Keratinocyte (primary cell): ENCODE results near the gene DOCK1.

Experiments
- EZH2 ChIP-seq: IDR thresholded peaks from one replicate; pipeline ENCODE4 v1.6.1; 2012; ENCODE audit warnings: inconsistent platforms, mild to moderate bottlenecking, low read length, moderate library complexity
- TF ChIP-seq, protein P1 (sequence below), 3 experiments: IDR thresholded peaks in 1 of 3; conservative IDR thresholded peaks in 1 of 3; optimal IDR thresholded peaks in 1 of 3; 2 replicates in 2 of 3; 3 replicates in 1 of 3; pipeline versions ENCODE3 to v1.5.1; 2011; ENCODE audit warnings: low read length in 3 of 3, mild to moderate bottlenecking in 3 of 3, moderate library complexity in 2 of 3, control low read depth in 1 of 3, inconsistent platforms in 1 of 3; ENCODE audit not compliant: insufficient read depth in 2 of 3; ENCODE audit errors: extremely low read depth in 1 of 3

DNA sequence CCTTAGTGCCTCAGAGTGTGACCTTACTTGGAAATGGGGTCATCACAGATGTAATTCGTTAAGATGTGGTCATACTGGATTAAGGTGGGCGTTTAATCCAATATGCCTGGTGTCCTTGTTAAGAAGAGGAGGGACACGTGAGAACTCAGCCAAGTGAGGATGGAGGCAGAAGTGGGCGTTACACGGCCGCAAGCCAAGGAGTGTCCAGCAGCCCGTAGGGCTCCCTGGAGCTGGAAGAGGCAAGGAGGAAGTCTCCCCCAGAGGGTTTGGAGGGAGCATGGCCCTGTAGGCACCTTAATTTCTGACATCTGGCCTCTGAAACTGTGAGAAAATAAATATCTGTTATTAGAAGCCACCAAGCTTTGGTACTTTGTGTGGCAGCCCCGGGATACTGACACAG, 21.3 kb downstream of the DOCK1 start:
- TF ChIP-seq EZH2 = no peak
- TF ChIP-seq, protein P1, sequence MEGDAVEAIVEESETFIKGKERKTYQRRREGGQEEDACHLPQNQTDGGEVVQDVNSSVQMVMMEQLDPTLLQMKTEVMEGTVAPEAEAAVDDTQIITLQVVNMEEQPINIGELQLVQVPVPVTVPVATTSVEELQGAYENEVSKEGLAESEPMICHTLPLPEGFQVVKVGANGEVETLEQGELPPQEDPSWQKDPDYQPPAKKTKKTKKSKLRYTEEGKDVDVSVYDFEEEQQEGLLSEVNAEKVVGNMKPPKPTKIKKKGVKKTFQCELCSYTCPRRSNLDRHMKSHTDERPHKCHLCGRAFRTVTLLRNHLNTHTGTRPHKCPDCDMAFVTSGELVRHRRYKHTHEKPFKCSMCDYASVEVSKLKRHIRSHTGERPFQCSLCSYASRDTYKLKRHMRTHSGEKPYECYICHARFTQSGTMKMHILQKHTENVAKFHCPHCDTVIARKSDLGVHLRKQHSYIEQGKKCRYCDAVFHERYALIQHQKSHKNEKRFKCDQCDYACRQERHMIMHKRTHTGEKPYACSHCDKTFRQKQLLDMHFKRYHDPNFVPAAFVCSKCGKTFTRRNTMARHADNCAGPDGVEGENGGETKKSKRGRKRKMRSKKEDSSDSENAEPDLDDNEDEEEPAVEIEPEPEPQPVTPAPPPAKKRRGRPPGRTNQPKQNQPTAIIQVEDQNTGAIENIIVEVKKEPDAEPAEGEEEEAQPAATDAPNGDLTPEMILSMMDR (optimal IDR thresholded peaks at IDR 0.05 in 1 of 3, IDR thresholded peaks at IDR 0.05 in 1 of 3, conservative IDR thresholded peaks at IDR 0.05 in 1 of 3; ENCODE audit: extremely low read depth in 1 of 3, insufficient read depth in 2 of 3, low read length in 3 of 3) = no peak
